H1 (cell line): ENCODE measurements around the gene EEF2K. TPM values are rescaled to one million over a fixed set of nuclear protein-coding genes. Genes with fewer than 3 reads are reported as not detected.

Experiments used
- CHD1 ChIP-seq: IDR thresholded peaks from 2 replicates; pipeline ENCODE4 v1.6.1; 2012; ENCODE audit warnings: low read depth, low read length, improper control_type of control experiment
- GABPA ChIP-seq: IDR thresholded peaks from 2 replicates; pipeline ENCODE4 v1.6.1; 2011; ENCODE audit warnings: mild to moderate bottlenecking, low read length, moderate library complexity, borderline replicate concordance; ENCODE audit not compliant: insufficient read depth
- JUND ChIP-seq: IDR thresholded peaks from 2 replicates; pipeline ENCODE4 v1.6.1; 2011; ENCODE audit warnings: mild to moderate bottlenecking, improper control_type of control experiment, low read length
- POU5F1 ChIP-seq: IDR thresholded peaks from 2 replicates; pipeline ENCODE4 v1.6.1; 2011; ENCODE audit warnings: low read depth, mild to moderate bottlenecking, low read length, moderate library complexity
- SP1 ChIP-seq: IDR thresholded peaks from 2 replicates; pipeline ENCODE4 v1.6.1; 2011; ENCODE audit warnings: low read depth, low read length
- TAF7 ChIP-seq: optimal IDR thresholded peaks from 2 replicates; pipeline ENCODE3; 2011; ENCODE audit warnings: low read depth, mild to moderate bottlenecking, inconsistent platforms, low read length, moderate library complexity, borderline replicate concordance
- TBP ChIP-seq: IDR thresholded peaks from 2 replicates; pipeline ENCODE4 v1.6.1; 2011; ENCODE audit warnings: low read depth, low read length, improper control_type of control experiment
- polyA plus RNA-seq, 7 experiments: library from polyadenylated mRNA; depleted of rRNA in 3 of 7; stranded (reverse) in 5 of 7; unstranded in 2 of 7; fragments of >200 nt in 5 of 7; fragments of 200-250 nt in 2 of 7; gene quantifications; 1 replicate in 5 of 7; 2 replicates in 1 of 7; 4 replicates in 1 of 7; pipeline versions ENCODE4 v1.2.1 to v1.2.3, GENCODE V29; 2011 to 2013; ENCODE audit warnings: missing spikeins in 2 of 7, mixed read lengths in 2 of 7
- total RNA-seq: library from RNA; stranded (reverse); fragmentation: NEBNext Ultra II Directional; extraction: Animal tissue kit (Norgen Biotek cat#: 25700); gene quantifications from 2 replicates; pipeline ENCODE4 v1.2.1, GENCODE V29; 2021
- TF ChIP-seq, protein P1 (sequence below): fragments of 300-600 bp; sonication (generic); IDR thresholded peaks from 2 replicates; pipeline ENCODE4 v1.7.1; 2012; ENCODE audit warnings: low read length, moderate library complexity, mild to moderate bottlenecking, inconsistent platforms; ENCODE audit not compliant: insufficient replicate concordance
- TF ChIP-seq, protein P2 (sequence below): IDR thresholded peaks from 2 replicates; pipeline ENCODE4 v1.6.1; 2011; ENCODE audit warnings: low read length, improper control_type of control experiment

Gene EEF2K
- total and polyA plus RNA-seq, 2 of the 8 experiments (the other 6 are each of a cell fraction or from before 2014, with no cell fraction given), result 14.9 to 30.2 TPM

DNA sequence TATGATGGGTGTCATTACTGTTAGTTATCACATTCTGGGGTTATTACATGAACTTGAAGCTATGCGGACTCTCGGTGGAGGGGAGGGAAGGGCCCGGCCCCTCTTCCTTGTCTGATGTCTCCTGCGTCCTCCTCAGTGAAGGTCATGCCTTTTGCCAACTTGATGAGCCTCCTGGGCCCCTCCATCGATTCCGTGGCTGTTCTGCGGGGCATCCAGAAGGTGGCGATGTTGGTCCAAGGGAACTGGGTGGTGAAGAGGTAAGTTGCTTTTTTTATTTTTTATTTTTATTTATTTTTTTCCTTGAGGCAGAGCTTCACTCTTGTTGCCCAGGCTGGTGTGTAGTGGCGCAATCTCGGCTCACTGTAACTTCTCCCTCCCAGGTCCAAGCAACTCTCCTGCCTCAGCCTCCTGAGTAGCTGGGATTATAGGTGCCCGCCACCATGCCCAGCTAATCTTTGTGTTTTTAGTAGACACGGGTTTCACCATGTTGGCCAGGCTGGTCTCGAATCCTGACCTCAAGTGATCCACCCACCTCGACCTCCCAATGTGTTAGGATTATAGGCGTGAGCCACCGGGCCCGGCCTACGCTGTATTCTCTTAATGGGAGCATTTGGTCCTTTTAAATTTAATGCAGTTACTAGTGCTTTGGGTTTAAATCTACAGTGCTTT, 112.7 kb downstream of the EEF2K start (continued):
- TF ChIP-seq, protein P1, sequence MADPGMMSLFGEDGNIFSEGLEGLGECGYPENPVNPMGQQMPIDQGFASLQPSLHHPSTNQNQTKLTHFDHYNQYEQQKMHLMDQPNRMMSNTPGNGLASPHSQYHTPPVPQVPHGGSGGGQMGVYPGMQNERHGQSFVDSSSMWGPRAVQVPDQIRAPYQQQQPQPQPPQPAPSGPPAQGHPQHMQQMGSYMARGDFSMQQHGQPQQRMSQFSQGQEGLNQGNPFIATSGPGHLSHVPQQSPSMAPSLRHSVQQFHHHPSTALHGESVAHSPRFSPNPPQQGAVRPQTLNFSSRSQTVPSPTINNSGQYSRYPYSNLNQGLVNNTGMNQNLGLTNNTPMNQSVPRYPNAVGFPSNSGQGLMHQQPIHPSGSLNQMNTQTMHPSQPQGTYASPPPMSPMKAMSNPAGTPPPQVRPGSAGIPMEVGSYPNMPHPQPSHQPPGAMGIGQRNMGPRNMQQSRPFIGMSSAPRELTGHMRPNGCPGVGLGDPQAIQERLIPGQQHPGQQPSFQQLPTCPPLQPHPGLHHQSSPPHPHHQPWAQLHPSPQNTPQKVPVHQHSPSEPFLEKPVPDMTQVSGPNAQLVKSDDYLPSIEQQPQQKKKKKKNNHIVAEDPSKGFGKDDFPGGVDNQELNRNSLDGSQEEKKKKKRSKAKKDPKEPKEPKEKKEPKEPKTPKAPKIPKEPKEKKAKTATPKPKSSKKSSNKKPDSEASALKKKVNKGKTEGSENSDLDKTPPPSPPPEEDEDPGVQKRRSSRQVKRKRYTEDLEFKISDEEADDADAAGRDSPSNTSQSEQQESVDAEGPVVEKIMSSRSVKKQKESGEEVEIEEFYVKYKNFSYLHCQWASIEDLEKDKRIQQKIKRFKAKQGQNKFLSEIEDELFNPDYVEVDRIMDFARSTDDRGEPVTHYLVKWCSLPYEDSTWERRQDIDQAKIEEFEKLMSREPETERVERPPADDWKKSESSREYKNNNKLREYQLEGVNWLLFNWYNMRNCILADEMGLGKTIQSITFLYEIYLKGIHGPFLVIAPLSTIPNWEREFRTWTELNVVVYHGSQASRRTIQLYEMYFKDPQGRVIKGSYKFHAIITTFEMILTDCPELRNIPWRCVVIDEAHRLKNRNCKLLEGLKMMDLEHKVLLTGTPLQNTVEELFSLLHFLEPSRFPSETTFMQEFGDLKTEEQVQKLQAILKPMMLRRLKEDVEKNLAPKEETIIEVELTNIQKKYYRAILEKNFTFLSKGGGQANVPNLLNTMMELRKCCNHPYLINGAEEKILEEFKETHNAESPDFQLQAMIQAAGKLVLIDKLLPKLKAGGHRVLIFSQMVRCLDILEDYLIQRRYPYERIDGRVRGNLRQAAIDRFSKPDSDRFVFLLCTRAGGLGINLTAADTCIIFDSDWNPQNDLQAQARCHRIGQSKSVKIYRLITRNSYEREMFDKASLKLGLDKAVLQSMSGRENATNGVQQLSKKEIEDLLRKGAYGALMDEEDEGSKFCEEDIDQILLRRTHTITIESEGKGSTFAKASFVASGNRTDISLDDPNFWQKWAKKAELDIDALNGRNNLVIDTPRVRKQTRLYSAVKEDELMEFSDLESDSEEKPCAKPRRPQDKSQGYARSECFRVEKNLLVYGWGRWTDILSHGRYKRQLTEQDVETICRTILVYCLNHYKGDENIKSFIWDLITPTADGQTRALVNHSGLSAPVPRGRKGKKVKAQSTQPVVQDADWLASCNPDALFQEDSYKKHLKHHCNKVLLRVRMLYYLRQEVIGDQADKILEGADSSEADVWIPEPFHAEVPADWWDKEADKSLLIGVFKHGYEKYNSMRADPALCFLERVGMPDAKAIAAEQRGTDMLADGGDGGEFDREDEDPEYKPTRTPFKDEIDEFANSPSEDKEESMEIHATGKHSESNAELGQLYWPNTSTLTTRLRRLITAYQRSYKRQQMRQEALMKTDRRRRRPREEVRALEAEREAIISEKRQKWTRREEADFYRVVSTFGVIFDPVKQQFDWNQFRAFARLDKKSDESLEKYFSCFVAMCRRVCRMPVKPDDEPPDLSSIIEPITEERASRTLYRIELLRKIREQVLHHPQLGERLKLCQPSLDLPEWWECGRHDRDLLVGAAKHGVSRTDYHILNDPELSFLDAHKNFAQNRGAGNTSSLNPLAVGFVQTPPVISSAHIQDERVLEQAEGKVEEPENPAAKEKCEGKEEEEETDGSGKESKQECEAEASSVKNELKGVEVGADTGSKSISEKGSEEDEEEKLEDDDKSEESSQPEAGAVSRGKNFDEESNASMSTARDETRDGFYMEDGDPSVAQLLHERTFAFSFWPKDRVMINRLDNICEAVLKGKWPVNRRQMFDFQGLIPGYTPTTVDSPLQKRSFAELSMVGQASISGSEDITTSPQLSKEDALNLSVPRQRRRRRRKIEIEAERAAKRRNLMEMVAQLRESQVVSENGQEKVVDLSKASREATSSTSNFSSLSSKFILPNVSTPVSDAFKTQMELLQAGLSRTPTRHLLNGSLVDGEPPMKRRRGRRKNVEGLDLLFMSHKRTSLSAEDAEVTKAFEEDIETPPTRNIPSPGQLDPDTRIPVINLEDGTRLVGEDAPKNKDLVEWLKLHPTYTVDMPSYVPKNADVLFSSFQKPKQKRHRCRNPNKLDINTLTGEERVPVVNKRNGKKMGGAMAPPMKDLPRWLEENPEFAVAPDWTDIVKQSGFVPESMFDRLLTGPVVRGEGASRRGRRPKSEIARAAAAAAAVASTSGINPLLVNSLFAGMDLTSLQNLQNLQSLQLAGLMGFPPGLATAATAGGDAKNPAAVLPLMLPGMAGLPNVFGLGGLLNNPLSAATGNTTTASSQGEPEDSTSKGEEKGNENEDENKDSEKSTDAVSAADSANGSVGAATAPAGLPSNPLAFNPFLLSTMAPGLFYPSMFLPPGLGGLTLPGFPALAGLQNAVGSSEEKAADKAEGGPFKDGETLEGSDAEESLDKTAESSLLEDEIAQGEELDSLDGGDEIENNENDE, result no peak
- TF ChIP-seq CHD1 (no peak), POU5F1 (no peak), GABPA (no peak), JUND (no peak), TAF7 (no peak), SP1 (no peak), TBP (no peak)
- TF ChIP-seq, protein P2, sequence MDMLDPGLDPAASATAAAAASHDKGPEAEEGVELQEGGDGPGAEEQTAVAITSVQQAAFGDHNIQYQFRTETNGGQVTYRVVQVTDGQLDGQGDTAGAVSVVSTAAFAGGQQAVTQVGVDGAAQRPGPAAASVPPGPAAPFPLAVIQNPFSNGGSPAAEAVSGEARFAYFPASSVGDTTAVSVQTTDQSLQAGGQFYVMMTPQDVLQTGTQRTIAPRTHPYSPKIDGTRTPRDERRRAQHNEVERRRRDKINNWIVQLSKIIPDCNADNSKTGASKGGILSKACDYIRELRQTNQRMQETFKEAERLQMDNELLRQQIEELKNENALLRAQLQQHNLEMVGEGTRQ, result no peak
